HepG2 (cell line): ENCODE measurements around the gene NABP2. TPM values are rescaled to one million over a fixed set of nuclear protein-coding genes. Genes with fewer than 3 reads are reported as not detected.

ENCODE experiments used
- ETV5 ChIP-seq: IDR thresholded peaks from 2 replicates; pipeline ENCODE4 v1.6.1; 2018; ENCODE audit warnings: missing biosample characterization, missing genetic modification reagents, inconsistent platforms, borderline replicate concordance
- ZNF160 ChIP-seq: sonication (generic); formaldehyde crosslinking; IDR thresholded peaks from 2 replicates; pipeline ENCODE4 v1.8.0; 2022; ENCODE audit warnings: mild to moderate bottlenecking, inconsistent platforms, missing genetic modification reagents
- ZNF747 ChIP-seq: sonication (generic); formaldehyde crosslinking; IDR thresholded peaks from 2 replicates; pipeline ENCODE4 v1.8.1; 2023; ENCODE audit warnings: missing genetic modification reagents, mild to moderate bottlenecking, borderline replicate concordance
- ZNF790 ChIP-seq: sonication (generic); formaldehyde crosslinking; IDR thresholded peaks from 2 replicates; pipeline ENCODE4 v1.8.0; 2022; ENCODE audit warnings: missing genetic modification reagents, mild to moderate bottlenecking, borderline replicate concordance
- polyA plus RNA-seq, 8 experiments: library from polyadenylated mRNA; depleted of rRNA in 3 of 8; stranded (reverse) in 7 of 8; unstranded in 1 of 8; fragments of >200 nt; fragmentation: Illumina TruSeq in 4 of 8; extraction: Trizol in 4 of 8; gene quantifications; 2 replicates each; pipeline versions ENCODE4 v1.2.1 to v1.2.3, GENCODE V29; 2011 to 2016; ENCODE audit warnings: low read depth in 4 of 8, missing spikeins in 1 of 8, mixed read lengths in 1 of 8; ENCODE audit not compliant: insufficient read depth in 1 of 8
- total RNA-seq, 5 experiments: library from RNA; depleted of rRNA; stranded (reverse); fragments of >200 nt; fragmentation: Illumina TruSeq; extraction: Trizol; gene quantifications; 2 replicates each; pipeline ENCODE4 v1.2.3, GENCODE V29; 2016; ENCODE audit warnings: low read depth in 1 of 5
- TF ChIP-seq, protein P1 (sequence below): sonication (generic); formaldehyde crosslinking; IDR thresholded peaks from 2 replicates; pipeline ENCODE4 v1.4.0; 2020; ENCODE audit warnings: missing genetic modification reagents, borderline replicate concordance
- TF ChIP-seq, protein P2 (sequence below): sonication (generic); formaldehyde crosslinking; IDR thresholded peaks from 2 replicates; pipeline ENCODE4 v1.5.0; 2020; ENCODE audit warnings: missing genetic modification reagents
- TF ChIP-seq, protein P3 (sequence below): sonication (generic); formaldehyde crosslinking; IDR thresholded peaks from 2 replicates; pipeline ENCODE4 v1.4.0; 2020; ENCODE audit warnings: missing genetic modification reagents
- TF ChIP-seq, protein P4 (sequence below): sonication (generic); formaldehyde crosslinking; IDR thresholded peaks from 2 replicates; pipeline ENCODE4 v1.4.0; 2020; ENCODE audit warnings: missing genetic modification reagents, borderline replicate concordance
- TF ChIP-seq, protein P5 (sequence below): sonication (generic); formaldehyde crosslinking; IDR thresholded peaks from 2 replicates; pipeline ENCODE4 v1.5.0; 2020; ENCODE audit warnings: mild to moderate bottlenecking, missing genetic modification reagents
- TF ChIP-seq, protein P6 (sequence below): IDR thresholded peaks from 2 replicates; pipeline ENCODE4 v1.6.1; 2016

NABP2 gene
- total and polyA plus RNA-seq, 2 of the 13 experiments (the other 11 are each of a cell fraction or from before 2014, with no cell fraction given): 33.2 to 35.5 TPM

DNA sequence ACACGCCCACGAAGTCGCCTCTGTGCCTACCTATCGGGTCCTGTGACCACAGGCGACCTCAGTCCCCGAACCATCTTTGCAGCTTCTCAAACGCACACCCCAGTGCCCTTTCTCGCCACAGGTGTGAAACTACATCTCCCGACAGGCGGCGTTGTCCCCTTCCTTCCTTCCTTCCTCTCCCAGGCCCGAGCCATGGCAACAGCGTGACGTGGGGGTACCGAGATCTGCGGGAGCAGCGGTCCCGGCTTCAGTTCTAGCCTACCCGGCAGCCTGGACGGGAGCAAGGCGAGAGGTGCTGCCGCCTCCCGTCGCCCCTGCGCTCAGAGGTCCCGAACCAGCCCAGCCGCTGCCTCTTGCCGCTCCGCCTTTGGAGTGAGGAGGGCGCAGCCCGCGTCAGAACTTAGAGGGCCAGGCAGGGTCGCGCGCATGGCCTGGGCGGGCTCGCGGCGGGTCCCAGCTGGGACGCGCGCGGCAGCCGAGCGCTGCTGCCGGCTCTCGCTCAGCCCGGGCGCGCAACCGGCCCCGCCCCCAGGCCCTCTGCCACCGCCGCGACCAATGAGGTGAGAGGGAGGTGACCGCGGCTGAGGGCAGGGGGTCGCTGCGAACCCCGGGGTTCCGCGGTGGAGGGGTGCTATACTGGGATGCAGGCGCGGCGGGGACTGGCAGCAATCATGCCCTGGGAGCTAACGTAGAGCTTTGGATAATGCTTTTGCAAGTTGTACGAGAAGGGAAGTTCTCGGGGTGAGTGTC is 42.7 kb downstream of the NABP2 start, which contains the start of gene COQ10A (continued):
- TF ChIP-seq ZNF790 (peak; percentile 27; the same call in 1 of the 2 replicates), ZNF160 (CRISPR knock-in tag) (no peak; the same call in 1 of the 2 replicates), ZNF747 (CRISPR knock-in tag) (peak; percentile 79; the same call in 1 of the 2 replicates), ETV5 (CRISPR knock-in tag) (peak; percentile 74)
- TF ChIP-seq, protein P1, sequence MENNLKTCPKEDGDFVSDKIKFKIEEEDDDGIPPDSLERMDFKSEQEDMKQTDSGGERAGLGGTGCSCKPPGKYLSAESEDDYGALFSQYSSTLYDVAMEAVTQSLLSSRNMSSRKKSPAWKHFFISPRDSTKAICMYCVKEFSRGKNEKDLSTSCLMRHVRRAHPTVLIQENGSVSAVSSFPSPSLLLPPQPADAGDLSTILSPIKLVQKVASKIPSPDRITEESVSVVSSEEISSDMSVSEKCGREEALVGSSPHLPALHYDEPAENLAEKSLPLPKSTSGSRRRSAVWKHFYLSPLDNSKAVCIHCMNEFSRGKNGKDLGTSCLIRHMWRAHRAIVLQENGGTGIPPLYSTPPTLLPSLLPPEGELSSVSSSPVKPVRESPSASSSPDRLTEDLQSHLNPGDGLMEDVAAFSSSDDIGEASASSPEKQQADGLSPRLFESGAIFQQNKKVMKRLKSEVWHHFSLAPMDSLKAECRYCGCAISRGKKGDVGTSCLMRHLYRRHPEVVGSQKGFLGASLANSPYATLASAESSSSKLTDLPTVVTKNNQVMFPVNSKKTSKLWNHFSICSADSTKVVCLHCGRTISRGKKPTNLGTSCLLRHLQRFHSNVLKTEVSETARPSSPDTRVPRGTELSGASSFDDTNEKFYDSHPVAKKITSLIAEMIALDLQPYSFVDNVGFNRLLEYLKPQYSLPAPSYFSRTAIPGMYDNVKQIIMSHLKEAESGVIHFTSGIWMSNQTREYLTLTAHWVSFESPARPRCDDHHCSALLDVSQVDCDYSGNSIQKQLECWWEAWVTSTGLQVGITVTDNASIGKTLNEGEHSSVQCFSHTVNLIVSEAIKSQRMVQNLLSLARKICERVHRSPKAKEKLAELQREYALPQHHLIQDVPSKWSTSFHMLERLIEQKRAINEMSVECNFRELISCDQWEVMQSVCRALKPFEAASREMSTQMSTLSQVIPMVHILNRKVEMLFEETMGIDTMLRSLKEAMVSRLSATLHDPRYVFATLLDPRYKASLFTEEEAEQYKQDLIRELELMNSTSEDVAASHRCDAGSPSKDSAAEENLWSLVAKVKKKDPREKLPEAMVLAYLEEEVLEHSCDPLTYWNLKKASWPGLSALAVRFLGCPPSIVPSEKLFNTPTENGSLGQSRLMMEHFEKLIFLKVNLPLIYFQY (CRISPR knock-in tag): 0 out of 2 replicates have a peak, but pooled peaks have one; percentile 31
- TF ChIP-seq, protein P2, sequence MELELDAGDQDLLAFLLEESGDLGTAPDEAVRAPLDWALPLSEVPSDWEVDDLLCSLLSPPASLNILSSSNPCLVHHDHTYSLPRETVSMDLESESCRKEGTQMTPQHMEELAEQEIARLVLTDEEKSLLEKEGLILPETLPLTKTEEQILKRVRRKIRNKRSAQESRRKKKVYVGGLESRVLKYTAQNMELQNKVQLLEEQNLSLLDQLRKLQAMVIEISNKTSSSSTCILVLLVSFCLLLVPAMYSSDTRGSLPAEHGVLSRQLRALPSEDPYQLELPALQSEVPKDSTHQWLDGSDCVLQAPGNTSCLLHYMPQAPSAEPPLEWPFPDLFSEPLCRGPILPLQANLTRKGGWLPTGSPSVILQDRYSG (CRISPR knock-in tag): no peak
- TF ChIP-seq, protein P3, sequence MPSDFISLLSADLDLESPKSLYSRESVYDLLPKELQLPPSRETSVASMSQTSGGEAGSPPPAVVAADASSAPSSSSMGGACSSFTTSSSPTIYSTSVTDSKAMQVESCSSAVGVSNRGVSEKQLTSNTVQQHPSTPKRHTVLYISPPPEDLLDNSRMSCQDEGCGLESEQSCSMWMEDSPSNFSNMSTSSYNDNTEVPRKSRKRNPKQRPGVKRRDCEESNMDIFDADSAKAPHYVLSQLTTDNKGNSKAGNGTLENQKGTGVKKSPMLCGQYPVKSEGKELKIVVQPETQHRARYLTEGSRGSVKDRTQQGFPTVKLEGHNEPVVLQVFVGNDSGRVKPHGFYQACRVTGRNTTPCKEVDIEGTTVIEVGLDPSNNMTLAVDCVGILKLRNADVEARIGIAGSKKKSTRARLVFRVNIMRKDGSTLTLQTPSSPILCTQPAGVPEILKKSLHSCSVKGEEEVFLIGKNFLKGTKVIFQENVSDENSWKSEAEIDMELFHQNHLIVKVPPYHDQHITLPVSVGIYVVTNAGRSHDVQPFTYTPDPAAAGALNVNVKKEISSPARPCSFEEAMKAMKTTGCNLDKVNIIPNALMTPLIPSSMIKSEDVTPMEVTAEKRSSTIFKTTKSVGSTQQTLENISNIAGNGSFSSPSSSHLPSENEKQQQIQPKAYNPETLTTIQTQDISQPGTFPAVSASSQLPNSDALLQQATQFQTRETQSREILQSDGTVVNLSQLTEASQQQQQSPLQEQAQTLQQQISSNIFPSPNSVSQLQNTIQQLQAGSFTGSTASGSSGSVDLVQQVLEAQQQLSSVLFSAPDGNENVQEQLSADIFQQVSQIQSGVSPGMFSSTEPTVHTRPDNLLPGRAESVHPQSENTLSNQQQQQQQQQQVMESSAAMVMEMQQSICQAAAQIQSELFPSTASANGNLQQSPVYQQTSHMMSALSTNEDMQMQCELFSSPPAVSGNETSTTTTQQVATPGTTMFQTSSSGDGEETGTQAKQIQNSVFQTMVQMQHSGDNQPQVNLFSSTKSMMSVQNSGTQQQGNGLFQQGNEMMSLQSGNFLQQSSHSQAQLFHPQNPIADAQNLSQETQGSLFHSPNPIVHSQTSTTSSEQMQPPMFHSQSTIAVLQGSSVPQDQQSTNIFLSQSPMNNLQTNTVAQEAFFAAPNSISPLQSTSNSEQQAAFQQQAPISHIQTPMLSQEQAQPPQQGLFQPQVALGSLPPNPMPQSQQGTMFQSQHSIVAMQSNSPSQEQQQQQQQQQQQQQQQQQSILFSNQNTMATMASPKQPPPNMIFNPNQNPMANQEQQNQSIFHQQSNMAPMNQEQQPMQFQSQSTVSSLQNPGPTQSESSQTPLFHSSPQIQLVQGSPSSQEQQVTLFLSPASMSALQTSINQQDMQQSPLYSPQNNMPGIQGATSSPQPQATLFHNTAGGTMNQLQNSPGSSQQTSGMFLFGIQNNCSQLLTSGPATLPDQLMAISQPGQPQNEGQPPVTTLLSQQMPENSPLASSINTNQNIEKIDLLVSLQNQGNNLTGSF (CRISPR knock-in tag): peak; percentile 17; the same call in 1 of the 2 replicates
- TF ChIP-seq, protein P4, sequence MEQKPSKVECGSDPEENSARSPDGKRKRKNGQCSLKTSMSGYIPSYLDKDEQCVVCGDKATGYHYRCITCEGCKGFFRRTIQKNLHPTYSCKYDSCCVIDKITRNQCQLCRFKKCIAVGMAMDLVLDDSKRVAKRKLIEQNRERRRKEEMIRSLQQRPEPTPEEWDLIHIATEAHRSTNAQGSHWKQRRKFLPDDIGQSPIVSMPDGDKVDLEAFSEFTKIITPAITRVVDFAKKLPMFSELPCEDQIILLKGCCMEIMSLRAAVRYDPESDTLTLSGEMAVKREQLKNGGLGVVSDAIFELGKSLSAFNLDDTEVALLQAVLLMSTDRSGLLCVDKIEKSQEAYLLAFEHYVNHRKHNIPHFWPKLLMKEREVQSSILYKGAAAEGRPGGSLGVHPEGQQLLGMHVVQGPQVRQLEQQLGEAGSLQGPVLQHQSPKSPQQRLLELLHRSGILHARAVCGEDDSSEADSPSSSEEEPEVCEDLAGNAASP (CRISPR knock-in tag): peak; percentile 87
- TF ChIP-seq, protein P5, sequence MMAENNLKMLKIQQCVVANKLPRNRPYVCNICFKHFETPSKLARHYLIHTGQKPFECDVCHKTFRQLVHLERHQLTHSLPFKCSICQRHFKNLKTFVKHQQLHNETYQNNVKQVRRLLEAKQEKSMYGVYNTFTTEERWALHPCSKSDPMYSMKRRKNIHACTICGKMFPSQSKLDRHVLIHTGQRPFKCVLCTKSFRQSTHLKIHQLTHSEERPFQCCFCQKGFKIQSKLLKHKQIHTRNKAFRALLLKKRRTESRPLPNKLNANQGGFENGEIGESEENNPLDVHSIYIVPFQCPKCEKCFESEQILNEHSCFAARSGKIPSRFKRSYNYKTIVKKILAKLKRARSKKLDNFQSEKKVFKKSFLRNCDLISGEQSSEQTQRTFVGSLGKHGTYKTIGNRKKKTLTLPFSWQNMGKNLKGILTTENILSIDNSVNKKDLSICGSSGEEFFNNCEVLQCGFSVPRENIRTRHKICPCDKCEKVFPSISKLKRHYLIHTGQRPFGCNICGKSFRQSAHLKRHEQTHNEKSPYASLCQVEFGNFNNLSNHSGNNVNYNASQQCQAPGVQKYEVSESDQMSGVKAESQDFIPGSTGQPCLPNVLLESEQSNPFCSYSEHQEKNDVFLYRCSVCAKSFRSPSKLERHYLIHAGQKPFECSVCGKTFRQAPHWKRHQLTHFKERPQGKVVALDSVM: peak; percentile 43; the same call in 1 of the 2 replicates
- TF ChIP-seq, protein P6, sequence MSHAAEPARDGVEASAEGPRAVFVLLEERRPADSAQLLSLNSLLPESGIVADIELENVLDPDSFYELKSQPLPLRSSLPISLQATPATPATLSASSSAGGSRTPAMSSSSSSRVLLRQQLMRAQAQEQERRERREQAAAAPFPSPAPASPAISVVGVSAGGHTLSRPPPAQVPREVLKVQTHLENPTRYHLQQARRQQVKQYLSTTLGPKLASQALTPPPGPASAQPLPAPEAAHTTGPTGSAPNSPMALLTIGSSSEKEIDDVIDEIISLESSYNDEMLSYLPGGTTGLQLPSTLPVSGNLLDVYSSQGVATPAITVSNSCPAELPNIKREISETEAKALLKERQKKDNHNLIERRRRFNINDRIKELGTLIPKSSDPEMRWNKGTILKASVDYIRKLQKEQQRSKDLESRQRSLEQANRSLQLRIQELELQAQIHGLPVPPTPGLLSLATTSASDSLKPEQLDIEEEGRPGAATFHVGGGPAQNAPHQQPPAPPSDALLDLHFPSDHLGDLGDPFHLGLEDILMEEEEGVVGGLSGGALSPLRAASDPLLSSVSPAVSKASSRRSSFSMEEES (CRISPR knock-in tag): 0 out of 2 replicates have a peak, but pooled peaks have one; percentile 39
